ENCODE measurements around the gene PIK3C2A.
"Not testable (repeated sequence)": the region's sequence is repeated elsewhere in the genome, so short reads cannot be mapped to it uniquely, and the experiment has no call there.

Gene PIK3C2A

DNA sequence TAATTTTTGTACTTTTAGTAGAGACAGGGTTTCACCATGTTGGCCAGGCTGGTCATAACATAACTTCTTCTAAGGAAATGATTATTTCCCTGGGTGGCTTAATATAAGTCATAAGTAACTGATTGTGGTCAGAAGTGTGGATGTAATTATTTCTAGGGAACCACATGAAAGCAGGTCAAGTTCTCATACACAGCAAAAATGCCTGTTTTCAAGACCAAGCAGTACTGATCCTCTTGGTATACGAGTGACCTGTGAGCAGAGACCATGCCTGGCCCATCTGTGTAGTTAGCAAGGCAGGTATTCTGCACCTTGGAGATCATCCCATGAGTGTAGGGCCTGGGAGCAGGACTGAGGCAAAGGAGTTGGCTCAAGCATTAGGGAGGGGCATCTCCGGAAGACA, 36.3 kb upstream of the PIK3C2A start:
- no peak overlapping the region for H3K4me2 ChIP-seq (ENCODE audit: low read length)
- TF ChIP-seq, protein P1, sequence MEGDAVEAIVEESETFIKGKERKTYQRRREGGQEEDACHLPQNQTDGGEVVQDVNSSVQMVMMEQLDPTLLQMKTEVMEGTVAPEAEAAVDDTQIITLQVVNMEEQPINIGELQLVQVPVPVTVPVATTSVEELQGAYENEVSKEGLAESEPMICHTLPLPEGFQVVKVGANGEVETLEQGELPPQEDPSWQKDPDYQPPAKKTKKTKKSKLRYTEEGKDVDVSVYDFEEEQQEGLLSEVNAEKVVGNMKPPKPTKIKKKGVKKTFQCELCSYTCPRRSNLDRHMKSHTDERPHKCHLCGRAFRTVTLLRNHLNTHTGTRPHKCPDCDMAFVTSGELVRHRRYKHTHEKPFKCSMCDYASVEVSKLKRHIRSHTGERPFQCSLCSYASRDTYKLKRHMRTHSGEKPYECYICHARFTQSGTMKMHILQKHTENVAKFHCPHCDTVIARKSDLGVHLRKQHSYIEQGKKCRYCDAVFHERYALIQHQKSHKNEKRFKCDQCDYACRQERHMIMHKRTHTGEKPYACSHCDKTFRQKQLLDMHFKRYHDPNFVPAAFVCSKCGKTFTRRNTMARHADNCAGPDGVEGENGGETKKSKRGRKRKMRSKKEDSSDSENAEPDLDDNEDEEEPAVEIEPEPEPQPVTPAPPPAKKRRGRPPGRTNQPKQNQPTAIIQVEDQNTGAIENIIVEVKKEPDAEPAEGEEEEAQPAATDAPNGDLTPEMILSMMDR (IDR thresholded peaks at IDR 0.05; ENCODE audit: low read length) = no peak
- no peak for TF ChIP-seq EZH2 (IDR thresholded peaks at IDR 0.05; ENCODE audit: borderline replicate concordance, low read length)

DNA sequence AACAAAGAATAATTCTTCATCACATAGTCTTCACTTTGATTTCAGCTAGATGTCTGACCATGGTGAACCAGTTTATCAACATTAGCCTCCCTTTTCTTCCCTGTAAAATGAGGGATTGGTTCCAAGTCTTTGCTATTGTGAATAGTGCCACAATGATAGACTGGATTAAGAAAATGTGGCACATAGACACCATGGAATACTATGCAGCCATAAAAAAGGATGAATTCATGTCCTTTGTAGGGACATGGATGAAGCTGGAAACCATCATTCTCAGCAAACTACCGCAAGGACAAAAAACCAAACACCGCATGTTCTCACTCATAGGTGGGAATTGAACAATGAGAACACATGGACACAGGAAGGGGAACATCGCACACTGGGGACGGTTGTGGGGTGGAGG, 35.2 kb upstream of the PIK3C2A start:
- H3K9me3 ChIP-seq (ENCODE audit: low read length); H3F3A ChIP-seq (ENCODE audit: insufficient read depth, low read length); H3K4me3 ChIP-seq (ENCODE audit: low read depth, low read length, poor library complexity, severe bottlenecking); H3K4me1 ChIP-seq (ENCODE audit: insufficient read depth, low read length, severe bottlenecking); H3K27ac ChIP-seq (ENCODE audit: low read depth, low read length, poor library complexity, severe bottlenecking); H3K27me3 ChIP-seq (ENCODE audit: insufficient read depth, low read length); H3K9me2 ChIP-seq (ENCODE audit: low read depth, low read length); H3K36me3 ChIP-seq (ENCODE audit: insufficient read depth, low read length); H3K9ac ChIP-seq (ENCODE audit: low read length); H3K4me2 ChIP-seq (ENCODE audit: low read length); H3K79me2 ChIP-seq (ENCODE audit: insufficient read depth, low read length); H4K20me1 ChIP-seq (ENCODE audit: insufficient read depth, low read length); H2AFZ ChIP-seq (ENCODE audit: low read length): not testable (repeated sequence)

More for the DNA sequence above, 36.3 kb upstream of the PIK3C2A start:
- H3K4me3 ChIP-seq (ENCODE audit: low read depth, low read length, poor library complexity, severe bottlenecking) = no peak overlapping the region
- no peak overlapping the region for H3K9ac ChIP-seq (ENCODE audit: low read length)
- H3K4me1 ChIP-seq (ENCODE audit: insufficient read depth, low read length, severe bottlenecking) = no peaks in the 10 kb centered on the region
- H3K9me3 ChIP-seq (ENCODE audit: low read length) = no peaks in the 10 kb centered on the region
- no peak overlapping the region for H2AFZ ChIP-seq (ENCODE audit: low read length)
- 0 out of 2 replicates have a peak, but pooled peaks cover 6% of the 10 kb centered on the region for H3F3A ChIP-seq (ENCODE audit: insufficient read depth, low read length)
- H3K27ac ChIP-seq (ENCODE audit: low read depth, low read length, poor library complexity, severe bottlenecking) = no peak overlapping the region
- H3K9me2 ChIP-seq (ENCODE audit: low read depth, low read length) = no peaks in the 10 kb centered on the region
- no peaks in the 10 kb centered on the region for H3K36me3 ChIP-seq (ENCODE audit: insufficient read depth, low read length)
- no peaks in the 10 kb centered on the region for H4K20me1 ChIP-seq (ENCODE audit: insufficient read depth, low read length)
- H3K27me3 ChIP-seq (ENCODE audit: insufficient read depth, low read length) = peaks cover 6% of the 10 kb centered on the region; the same call in 1 of the 2 replicates
- no peaks in the 10 kb centered on the region for H3K79me2 ChIP-seq (ENCODE audit: insufficient read depth, low read length)

DNA sequence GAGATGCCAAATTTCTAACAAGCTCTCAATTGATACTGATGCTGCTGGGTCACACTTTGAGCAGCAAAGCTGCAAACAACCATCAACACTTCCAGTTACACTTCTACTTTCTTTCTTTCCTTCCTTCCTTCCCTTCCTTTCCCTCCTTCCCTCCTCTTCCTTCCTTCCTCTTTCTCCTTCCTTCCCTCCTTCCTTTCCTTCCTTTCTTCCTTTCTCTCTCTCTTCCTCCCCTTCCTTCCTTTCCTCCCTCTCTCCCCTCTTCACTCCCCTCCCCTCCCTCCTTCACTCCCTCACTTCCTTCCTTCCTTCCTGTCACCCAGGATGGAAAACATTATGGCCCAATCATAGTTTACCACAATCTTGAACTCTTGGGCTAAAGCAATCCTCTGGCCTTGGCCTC, 33.0 kb upstream of the PIK3C2A start:
- Histone ChIP-seq H3K9ac (ENCODE audit: low read length) (no peak overlapping the region), H3K36me3 (ENCODE audit: insufficient read depth, low read length) (no peaks in the 10 kb centered on the region), H3K9me2 (ENCODE audit: low read depth, low read length) (no peaks in the 10 kb centered on the region)

DNA sequence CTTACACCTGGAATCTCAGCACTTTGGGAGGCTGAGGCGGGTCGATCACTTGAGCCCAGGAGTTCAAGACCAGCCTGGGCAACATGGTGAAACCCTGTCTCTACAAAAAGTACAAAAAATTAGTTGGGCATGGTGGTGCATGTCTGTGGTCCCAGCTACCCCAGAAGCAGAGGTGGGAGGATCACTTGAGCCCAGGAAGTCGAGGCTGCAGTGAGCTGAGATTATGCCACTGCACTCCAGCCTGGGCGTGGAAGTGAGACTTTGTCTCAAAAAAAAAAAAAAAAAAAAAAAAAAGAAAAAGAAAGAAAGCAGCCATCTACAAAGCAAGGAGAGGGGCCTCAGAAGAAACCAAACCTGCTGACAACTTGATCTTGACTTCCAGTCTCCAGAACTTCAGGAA, 32.1 kb upstream of the PIK3C2A start:
- not testable (repeated sequence) for H3K9me3 ChIP-seq (ENCODE audit: low read length); H3K9ac ChIP-seq (ENCODE audit: low read length); H3K4me2 ChIP-seq (ENCODE audit: low read length); H3K9me2 ChIP-seq (ENCODE audit: low read depth, low read length); H3F3A ChIP-seq (ENCODE audit: insufficient read depth, low read length); H3K36me3 ChIP-seq (ENCODE audit: insufficient read depth, low read length); H3K27ac ChIP-seq (ENCODE audit: low read depth, low read length, poor library complexity, severe bottlenecking); H2AFZ ChIP-seq (ENCODE audit: low read length); H3K4me1 ChIP-seq (ENCODE audit: insufficient read depth, low read length, severe bottlenecking); H3K4me3 ChIP-seq (ENCODE audit: low read depth, low read length, poor library complexity, severe bottlenecking); H4K20me1 ChIP-seq (ENCODE audit: insufficient read depth, low read length); H3K79me2 ChIP-seq (ENCODE audit: insufficient read depth, low read length); H3K27me3 ChIP-seq (ENCODE audit: insufficient read depth, low read length)

More for the DNA sequence above, 33.0 kb upstream of the PIK3C2A start:
- Histone ChIP-seq H3F3A (ENCODE audit: insufficient read depth, low read length) (0 out of 2 replicates have a peak, but pooled peaks cover 6% of the 10 kb centered on the region), H3K27me3 (ENCODE audit: insufficient read depth, low read length) (peaks cover 6% of the 10 kb centered on the region; the same call in 1 of the 2 replicates), H3K4me3 (ENCODE audit: low read depth, low read length, poor library complexity, severe bottlenecking) (no peak overlapping the region), H3K4me2 (ENCODE audit: low read length) (no peak overlapping the region), H3K27ac (ENCODE audit: low read depth, low read length, poor library complexity, severe bottlenecking) (no peak overlapping the region), H3K4me1 (ENCODE audit: insufficient read depth, low read length, severe bottlenecking) (no peaks in the 10 kb centered on the region), H2AFZ (ENCODE audit: low read length) (no peak overlapping the region), H3K9me3 (ENCODE audit: low read length) (no peaks in the 10 kb centered on the region), H4K20me1 (ENCODE audit: insufficient read depth, low read length) (no peaks in the 10 kb centered on the region), H3K79me2 (ENCODE audit: insufficient read depth, low read length) (no peaks in the 10 kb centered on the region)
- TF ChIP-seq EZH2 (IDR thresholded peaks at IDR 0.05; ENCODE audit: borderline replicate concordance, low read length) = no peak
- TF ChIP-seq, protein P1 (IDR thresholded peaks at IDR 0.05; ENCODE audit: low read length) = no peak

All from OCI-LY1 (cell line).